CD4-positive, alpha-beta T cell treated with Interleukin-12 subunit alpha and Interleukin-12 subunit beta, for 1 hour (primary cell): ENCODE data around the gene RNASE8.
A peak's percentile ranks its signal among the peaks of the same experiment; 100 is the strongest.
"Not testable (repeated sequence)": the region's sequence is repeated elsewhere in the genome, so short reads cannot be mapped to it uniquely, and the experiment has no call there.

Experiments
- DNase-seq: peaks from one replicate; pipeline ENCODE4 v3.0.0-alpha.2; 2020

The RNASE8 gene, protein sequence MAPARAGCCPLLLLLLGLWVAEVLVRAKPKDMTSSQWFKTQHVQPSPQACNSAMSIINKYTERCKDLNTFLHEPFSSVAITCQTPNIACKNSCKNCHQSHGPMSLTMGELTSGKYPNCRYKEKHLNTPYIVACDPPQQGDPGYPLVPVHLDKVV

DNA sequence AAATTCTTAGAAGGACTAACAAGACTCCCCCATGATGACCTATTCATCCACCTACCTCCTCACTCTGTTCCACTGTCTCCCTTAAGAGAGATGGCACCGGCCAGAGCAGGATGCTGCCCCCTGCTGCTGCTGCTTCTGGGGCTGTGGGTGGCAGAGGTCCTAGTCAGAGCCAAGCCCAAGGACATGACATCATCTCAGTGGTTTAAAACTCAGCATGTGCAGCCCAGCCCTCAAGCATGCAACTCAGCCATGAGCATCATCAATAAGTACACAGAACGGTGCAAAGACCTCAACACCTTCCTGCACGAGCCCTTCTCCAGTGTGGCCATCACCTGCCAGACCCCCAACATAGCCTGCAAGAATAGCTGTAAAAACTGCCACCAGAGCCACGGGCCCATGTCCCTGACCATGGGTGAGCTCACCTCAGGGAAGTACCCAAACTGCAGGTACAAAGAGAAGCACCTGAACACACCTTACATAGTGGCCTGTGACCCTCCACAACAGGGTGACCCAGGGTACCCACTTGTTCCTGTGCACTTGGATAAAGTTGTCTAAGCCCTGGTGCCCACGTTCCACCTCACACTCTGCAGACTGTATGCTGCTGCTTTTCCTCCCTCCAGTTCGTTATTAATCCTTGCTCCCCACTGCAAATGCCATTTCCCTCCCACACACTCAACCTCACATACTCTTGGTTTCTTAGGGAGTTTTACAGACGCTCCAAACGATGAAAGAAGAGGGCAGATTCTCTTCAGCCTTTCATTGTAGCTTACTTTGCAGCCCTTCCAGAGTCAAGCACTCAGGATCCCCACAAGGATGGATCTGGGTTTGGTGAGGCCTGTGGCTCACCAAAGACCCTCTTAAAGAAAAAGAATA is at the start of gene RNASE8:
TSS of gene RNASE8 (plus strand) at position 20 of the 873 bp plus-strand sequence. CDS start at position 91, 71 bp downstream.
- no peak for DNase-seq

DNA sequence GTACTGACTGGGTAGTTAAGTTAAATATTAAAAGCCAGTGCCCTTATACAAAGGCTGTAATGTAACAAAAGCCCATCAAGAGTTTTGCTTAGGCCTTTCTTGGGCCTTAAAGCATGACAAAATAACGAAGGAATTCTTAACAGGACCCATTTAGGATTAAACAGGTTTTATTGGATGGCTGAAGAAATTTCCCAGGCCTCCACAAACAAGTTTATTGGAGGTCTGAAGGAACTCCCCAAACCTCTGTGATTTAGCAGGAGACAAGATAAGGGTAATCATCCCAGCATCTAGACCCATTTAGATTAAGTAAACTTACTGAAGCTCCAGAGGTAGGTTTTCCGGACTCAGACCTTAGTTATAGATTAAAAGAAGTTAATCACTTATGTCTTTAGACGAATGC is 47.9 kb upstream of the RNASE8 start:
- DNase-seq: not testable (repeated sequence)

DNA sequence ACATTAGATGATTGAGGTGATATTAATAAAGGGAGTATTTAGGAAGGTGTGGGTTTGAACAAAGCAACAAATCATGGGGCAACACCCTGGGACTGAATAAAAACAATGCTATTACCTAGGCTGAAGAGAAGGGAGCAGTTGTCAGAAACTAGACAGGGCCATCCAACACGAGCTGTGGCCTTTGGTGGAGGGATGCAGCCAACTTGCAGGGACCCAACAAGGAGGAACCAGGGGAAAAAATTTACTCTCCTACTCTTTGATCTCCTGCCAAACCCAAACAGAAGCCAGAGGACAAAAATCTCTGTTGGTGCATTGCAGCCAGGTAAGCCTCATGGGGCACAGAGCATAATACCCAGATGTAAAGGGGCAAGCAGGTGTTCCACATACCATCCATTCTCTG is 46.5 kb upstream of the RNASE8 start:
- no peak for DNase-seq

DNA sequence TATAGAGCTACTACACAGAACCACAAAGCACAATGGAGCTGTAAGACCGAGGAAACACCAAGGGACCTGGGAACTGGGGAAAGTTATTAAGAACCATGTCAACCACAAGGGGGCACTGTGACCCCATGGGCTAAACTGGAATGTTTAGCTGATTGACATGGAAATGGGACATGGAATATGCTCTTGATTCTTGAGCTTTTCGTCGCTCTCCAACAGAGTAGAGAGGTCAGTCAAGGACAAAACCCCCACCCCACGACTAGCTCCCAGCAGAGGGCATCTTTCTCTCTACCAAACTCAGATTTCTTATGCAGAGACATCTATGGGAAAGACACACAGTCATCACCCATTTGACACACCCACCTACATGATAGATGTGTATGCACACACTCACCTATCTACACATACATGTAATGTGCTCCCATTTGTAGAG is 42.8 kb upstream of the RNASE8 start:
- DNase-seq: peak; percentile 82

DNA sequence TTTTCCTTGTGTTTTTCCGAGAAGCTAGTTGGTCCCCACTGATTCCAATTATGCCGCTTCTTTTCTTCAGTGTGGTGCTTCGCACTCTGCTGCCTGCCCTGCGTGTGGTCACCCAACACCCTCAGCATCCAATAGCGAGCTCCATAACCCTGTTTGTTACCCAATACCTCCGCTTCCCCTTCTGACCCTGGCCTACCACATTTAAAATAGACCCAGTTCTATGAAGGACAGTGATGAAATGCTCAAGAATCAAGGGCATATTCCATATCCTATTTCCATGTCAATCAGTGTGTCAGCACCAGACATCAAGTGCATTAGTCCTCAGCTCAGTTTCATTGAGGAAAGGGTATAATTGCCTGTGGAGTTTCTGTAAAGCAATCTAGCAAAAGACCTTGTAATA is 42.3 kb upstream of the RNASE8 start:
- DNase-seq: no peak

DNA sequence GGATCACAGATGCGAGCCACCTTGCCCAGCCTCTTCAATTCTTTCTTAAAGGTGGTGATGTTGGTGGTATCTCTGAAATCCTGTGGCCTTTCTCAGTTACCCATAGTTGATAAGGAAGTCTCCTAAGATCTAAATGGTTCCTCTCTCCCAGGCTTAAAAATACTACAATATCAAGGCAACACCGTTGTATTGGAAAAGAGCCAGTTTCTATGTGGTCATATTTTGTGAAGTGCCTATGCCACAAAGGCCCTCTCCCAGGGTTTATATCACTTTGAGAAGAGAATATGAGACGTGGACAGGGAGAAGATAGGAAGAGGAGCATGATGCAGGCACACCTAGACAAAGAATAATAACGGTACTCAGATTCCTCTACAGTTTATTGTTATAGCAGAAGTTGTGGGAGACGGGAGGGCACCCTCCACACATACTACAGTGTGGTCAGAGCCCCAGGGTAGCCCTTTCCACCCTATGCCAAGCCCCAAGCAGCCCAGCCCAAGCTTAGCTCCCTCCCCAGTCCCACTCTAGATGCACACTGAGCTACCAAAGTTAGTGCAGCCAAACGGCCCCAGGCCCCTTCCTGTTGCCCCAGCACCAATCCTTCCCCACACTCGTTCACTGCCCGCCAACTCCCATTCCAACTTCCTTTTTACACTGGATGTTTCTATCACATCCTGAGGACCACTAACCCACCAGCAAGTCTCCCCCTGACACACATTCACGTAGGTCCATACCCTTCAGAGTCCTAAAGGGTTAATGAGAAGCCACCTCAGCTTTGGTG is 41.0 kb upstream of the RNASE8 start:
- DNase-seq: no peak

DNA sequence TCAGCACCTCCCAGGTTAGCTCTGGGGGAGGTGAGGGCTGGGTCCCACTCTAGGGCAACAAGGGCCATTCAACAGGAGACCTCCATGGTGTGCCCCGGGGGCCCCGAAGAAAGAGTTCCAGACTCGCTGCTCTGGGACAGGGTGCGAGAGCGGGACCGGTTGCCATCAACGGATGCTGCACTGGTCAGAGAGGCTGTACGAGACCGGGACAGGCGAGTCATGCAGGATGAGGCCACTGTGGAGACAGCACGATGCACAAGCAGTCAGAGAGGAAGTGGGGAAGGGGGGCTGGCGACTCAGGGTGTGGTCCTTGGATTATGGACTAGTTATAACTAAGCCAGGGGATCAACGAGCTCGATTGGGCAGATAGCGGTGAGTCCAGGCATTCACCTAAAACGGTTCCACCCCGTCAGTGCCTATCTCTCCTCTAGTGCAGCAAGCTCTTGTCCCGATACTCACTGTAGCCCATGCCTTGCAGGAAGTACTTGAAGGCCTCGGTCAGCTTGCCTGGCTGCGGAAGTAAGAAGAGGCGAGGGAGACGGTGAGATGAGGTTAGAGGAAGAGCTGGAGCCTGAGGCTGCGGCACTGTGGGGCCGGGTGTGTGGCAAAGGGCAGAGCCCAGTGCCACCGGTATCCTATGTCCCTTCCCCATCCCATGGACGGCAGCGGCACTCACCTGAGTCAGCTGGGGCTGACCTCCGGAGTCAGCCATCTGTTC is 39.9 kb upstream of the RNASE8 start:
- DNase-seq: no peak

DNA sequence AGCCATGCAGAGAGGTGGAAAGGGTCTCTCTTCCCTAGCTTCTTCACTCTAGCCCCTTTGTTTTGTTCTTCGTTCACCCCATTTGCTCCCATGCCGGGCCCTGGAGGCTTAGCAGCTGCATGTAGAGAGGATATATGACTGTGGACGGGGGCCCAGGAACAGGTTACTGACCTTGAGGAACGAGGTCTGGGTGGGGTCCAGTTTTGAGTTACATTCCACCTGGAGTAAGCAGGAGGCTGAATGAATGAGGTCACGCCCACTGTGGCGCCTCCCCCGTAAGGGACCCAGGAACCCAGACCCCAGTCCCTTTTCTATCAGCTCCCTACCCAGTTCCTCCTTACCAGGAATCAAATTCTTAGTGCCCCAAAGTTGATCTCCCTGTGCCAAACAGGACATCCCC is 39.3 kb upstream of the RNASE8 start:
- DNase-seq: no peak

DNA sequence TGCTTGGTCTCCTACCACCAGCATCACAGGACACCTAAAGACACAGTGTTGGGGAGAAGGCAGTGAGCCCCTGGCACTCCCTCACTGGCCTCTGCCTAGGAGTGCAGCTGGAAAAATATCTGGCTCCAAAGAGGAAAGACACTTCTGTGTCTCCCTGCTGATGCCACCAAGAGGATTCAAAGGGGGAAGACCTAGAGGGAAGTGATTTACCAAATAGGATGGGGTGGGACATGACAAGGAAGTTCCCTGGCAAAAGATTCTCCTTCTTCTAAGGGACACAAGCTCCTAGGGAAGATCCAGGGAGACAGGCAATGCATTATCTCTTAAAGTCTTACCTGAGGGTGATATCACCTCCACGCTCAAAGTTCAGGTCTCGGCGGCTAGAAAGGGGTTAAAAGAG is 38.8 kb upstream of the RNASE8 start:
- no peak for DNase-seq

DNA sequence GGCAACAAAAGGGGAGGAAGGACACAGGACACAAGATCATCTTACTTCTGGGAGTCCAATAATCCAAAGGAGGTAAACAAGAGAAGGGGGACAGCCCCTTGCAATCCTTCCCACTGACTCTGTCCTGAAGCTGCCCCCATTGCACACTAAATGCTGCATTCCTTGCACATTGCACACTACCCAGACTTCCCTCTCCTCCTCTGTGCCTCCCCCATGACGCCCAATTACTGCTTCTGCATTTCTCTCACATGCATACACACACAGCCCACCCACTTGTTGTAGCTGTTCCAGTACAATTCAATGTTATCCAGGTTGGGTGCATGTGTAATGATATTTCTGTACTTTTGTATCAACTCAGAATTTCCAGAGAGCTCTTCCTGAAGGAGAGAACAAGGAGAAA is 38.3 kb upstream of the RNASE8 start:
- DNase-seq: no peak

DNA sequence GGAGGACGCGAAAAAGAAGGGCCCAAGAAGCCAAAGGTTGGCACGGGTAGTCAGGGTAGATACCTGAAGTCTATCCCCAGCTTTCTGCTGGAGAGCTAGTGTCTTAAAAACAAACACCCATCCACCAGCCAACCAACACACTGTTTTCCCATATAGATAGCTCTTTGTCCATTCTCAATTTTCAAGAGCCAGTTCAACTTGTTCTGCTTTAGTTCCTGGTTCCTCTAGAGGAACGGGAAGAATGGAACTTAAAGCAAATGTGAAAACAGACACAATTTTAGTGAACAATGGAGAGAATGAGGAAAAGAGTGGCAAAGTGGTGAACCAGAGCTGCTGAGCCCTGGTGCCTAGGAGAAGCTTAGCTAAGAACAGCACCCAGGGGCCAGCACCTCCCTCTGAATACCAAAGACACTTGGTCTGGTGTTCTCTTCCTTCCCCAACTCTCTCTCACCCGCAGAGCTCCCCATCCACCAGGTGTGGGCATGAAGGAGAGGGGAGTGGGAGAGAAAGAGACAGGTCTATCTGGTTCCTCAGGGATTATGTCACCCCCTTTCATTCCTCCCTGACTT is 36.6 kb upstream of the RNASE8 start:
- no peak for DNase-seq

DNA sequence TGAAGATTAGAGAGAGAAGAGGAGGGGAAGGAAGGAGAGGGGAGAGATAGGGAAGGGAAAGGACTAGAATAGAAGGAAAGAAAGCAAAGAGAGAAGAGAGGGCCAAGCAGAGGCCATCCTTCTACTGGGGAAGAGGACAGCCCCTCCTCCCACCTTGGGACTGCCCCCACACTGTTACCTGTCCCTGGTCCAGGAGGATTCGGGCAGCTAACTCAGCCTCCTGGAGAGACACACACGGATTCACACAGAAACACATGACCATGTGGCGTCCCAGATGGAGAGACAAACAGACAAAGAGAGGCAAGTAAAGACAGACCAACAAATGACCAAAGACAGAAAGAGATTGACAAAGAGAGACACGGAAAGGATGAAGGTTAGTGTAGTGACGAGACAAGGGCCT is 34.9 kb upstream of the RNASE8 start:
- DNase-seq: no peak

DNA sequence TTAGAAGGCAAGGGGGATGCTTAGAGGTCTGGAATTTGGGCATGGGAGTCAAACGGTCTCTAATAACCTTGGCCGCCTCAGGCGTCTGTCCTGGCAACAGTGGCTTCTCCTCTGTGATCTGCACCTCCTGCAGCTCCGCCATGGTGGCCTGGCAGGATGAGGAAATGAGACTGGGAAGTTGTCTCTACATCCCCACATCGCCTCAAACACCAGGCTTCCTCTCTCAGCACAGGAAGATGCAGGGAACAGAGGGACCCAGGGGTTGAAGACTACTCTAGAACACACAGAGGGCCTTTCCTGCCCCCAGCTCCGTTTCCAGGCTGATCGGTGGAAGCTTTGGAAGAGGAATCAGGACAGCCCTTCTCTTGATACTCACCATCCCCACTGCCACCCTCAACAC is 34.4 kb upstream of the RNASE8 start:
- no peak for DNase-seq

DNA sequence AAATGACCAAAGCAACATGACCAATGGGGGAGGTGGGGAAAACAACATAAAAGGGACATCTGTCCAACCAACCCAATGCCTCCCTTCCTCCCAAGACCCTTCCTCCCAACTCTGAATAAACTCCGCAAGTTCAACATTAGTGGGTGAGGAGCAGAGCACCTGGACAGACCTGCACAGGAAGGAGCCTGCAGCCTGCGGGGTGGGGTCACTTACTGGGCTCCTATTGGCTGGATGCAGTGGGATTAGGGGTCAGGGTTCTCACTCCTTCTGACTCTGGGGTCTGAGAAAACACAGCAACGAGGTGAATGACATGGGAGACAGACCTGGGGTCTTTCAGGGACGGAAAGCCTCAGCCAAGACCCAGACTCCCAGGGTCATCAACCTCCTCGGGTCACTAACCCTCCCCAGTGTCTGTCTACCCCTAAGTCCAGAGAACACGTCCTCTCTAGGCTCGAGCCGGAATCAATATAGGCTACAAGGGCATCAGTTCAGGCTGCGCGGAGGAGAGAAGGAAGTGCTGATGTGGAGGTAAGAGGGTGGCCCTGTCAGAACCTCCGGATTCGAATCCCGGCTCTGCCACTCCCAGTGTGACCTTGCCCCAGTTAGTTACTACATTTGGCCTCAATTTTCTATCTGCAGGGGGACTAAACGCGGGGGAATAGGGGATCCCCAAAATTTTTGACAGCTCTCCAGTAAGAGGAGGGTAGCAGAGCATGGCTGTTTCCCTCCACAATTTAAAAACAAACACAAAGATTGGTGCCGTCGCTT is 33.6 kb upstream of the RNASE8 start:
- DNase-seq: peak; percentile 21

DNA sequence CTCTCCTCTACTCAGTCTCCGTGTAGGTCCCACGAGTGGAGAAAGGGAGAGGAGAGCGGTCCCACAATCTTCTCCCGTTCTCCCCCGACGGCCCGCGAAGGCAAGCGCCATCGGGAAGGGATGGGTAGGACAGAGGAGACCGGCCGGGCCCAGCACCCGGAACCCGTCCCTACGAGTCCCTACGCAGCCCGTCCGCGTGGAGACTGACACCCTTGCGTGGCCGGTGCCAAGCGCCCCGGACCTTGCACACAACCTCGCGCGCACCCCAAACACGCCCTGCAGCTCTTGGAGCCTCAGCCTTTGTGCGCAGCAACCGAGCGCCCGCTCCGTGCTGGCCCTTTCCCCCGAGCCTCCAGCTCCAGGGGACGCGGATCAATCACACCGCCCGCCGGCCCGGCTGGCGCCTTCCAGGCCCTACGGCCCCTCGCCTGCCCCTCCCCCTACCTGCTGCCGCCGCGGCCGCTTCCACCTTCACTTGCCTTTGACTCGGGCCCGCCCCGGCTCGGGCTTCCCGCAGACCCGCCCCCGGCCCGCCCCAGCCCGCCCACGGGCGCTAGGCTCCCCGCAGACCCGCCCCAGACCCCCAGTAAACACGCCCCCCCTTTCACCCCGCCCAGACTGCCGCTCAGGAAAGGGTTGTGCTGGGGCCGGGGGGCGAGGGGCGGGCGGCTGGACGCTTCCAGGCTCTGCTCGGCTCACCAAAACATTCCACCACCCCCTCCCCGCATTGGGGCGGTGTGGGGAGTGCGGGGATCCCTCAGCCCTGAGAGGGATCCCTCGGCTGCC is 32.8 kb upstream of the RNASE8 start, which contains the start of gene NDRG2:
TSS of gene NDRG2 (minus strand) at position 477 of the 786 bp plus-strand sequence. CDS start 1,746 bp downstream, outside the sequence.
- peak; percentile 85 for DNase-seq

DNA sequence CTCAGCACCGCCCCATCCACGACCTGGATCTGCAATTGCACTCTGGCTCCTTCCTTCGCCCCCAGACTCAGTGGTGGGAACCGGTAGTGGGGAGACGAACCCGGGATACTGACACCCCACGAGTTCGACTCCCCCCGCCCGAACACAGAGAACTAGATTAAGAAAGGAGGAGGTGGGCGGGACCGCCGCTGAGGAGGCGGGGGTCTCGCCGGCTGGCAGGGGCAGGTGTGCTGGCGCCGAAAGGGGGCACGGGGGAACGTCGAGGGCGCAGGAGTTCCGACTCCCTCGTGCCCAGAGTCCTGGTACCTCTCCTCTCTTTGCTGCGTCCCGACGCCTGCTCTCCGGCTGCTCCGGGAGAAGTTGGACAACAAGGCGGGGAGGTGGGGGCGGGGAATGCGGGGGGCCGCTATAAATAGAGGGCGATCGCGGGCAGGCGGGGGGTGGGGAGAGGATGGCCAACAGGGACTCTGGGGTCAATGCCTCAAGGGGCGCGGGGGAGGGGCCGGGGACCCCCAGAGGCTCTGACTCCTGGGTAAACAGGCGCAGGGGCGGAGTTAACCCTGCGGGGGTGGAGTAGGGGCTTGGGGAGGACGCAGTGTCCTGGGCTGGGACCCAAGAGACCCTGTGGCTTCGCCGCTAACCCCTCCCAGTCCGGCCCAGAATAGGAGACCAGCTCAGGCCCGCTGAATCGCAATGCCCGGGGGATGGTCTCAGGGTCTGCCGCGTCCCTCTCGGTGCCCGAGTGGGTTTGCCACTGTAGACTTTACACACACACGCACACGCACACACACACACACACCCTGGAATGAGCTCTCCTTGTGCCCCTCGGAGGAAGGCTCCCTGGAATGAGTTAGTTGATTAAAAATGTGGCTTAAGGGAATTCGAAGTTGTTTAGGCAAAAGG is 32.0 kb upstream of the RNASE8 start:
- DNase-seq: no peak

DNA sequence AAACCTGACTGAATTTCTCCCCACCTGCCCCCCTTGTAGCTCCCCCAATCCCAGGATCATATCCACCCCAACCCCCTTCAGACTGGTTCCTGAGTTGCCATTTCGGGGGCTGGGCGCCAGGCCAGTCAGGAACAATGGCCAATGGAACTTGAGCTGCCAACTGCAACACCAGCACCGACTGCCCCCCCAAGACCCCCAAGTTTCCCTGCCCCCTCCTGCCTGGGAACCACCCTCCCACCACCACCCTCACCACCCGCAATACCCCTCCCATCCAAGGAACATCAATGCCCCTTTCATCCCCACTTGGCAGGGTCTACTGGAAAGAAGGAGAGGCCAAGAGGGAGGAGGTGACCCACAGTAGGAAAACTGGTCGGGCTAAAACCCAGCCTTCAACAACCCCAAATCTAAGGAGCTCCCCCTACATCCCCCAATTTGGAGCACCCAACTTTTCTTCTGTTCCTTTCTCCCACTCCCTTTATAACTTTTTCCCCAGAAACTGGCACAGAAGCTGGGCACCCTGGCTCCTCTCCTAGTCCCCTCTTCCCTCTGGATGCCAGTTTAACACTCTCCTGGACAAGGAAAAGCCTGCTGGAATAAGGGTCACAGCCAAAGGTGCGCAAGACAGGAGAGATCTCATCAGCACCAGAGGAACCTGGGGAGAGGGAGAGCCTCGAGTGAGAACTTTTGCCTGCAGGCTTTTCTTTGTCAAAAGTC is 31.2 kb upstream of the RNASE8 start:
- no peak for DNase-seq

DNA sequence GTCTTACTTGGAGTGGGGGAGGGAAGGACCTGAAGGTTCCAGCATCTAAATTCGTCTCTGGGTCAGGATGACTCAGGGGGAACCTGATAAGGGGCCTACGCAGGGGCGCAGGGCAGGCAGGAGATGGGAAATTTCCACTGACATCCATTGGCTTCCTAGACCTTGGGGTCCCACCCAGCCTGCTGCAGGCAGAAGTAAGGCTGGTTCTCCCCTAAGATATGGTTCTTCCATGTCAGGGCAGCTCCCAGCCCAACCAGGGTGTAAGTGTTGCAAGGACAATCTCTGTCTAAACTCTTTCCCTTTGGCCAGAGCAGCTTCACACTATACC is 30.7 kb upstream of the RNASE8 start:
- DNase-seq: no peak

DNA sequence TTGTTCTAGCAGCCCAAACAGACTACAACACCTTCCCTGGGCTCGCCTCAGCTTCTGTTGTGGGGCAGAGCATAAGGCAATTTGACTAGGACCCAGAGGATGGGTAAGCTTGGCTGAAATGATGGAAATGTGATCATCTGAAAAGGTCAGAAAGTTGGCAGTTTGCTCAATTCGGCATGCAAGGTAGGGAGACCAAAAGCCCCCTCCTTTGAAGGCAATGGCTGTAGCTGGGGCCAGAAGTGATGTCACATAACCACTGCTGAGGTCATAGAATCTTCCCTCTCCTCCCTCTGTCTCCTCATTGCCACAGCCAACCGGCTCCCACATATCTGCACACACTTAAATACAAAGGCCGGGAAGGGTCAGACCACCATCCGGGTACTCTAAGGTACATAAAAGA is 27.7 kb upstream of the RNASE8 start, which contains the start of gene TPPP2:
TSS of gene TPPP2 (plus strand) at position 301 of the 400 bp plus-strand sequence. CDS start 365 bp downstream, outside the sequence.
- DNase-seq: no peak
